Activated CD8-positive, alpha-beta T cell treated with anti-CD3 and anti-CD28 coated beads for 36 hours (primary cell): ENCODE measurements around the gene APOH. TPM values are rescaled to one million over a fixed set of nuclear protein-coding genes. Genes with fewer than 3 reads are reported as not detected.

ENCODE experiments used
- ATAC-seq: fragments of 200-7000 bp; cut with Tn5 transposase; one replicate; pipeline ENCODE4 v1.10.0; 2021; ENCODE audit warnings: mild to moderate bottlenecking, moderate library complexity
- CTCF ChIA-PET: fragments of 350-600 bp; sonication (Branson Sonifier 250); formaldehyde crosslinking; loops from one replicate; lab custom pipeline; 2021; ENCODE audit warnings: antibody characterized with exemption; lab: Charles Lee
- POLR2A ChIA-PET: fragments of 350-600 bp; sonication (Branson Sonifier 250); formaldehyde crosslinking; loops from one replicate; lab custom pipeline; 2021; ENCODE audit warnings: antibody characterized with exemption; lab: Charles Lee
- DNase-seq: peaks from one replicate; pipeline ENCODE4 v3.0.0-alpha.2; 2020
- H3K27ac Mint-ChIP-seq: one replicate; pipeline ENCODE4 v1.8.0; 2021; ENCODE audit warnings: mild to moderate bottlenecking, mixed read lengths
- H3K27me3 Mint-ChIP-seq: one replicate; pipeline ENCODE4 v1.8.0; 2021; ENCODE audit warnings: mixed read lengths
- H3K36me3 Mint-ChIP-seq: one replicate; pipeline ENCODE4 v1.8.0; 2021; ENCODE audit warnings: low read depth, mixed read lengths
- H3K4me1 Mint-ChIP-seq: one replicate; pipeline ENCODE4 v1.8.0; 2021; ENCODE audit warnings: low read depth, mixed read lengths
- H3K4me3 Mint-ChIP-seq: one replicate; pipeline ENCODE4 v1.8.0; 2021; ENCODE audit warnings: mild to moderate bottlenecking, moderate library complexity, mixed read lengths
- H3K9me3 Mint-ChIP-seq: one replicate; pipeline ENCODE4 v1.8.0; 2021; ENCODE audit warnings: mixed read lengths
- intact Hi-C: fragments of 100-400 bp; cut with micrococcal nuclease; formaldehyde crosslinking; loops from one replicate; pipeline ENCODE4 v1.10.0; 2022
- total RNA-seq, 2 experiments: library from RNA; stranded (reverse); gene quantifications; one replicate each; pipeline ENCODE4 v1.2.3, GENCODE V29; 2021
- TF ChIP-seq, protein P1 (sequence below): fragments of 200-600 bp; IDR thresholded peaks from one replicate; pipeline ENCODE4 v1.8.0; 2022; ENCODE audit warnings: antibody characterized with exemption, mild to moderate bottlenecking

APOH gene
- total RNA-seq, 2 experiments from 2014 or later: not detected

DNA sequence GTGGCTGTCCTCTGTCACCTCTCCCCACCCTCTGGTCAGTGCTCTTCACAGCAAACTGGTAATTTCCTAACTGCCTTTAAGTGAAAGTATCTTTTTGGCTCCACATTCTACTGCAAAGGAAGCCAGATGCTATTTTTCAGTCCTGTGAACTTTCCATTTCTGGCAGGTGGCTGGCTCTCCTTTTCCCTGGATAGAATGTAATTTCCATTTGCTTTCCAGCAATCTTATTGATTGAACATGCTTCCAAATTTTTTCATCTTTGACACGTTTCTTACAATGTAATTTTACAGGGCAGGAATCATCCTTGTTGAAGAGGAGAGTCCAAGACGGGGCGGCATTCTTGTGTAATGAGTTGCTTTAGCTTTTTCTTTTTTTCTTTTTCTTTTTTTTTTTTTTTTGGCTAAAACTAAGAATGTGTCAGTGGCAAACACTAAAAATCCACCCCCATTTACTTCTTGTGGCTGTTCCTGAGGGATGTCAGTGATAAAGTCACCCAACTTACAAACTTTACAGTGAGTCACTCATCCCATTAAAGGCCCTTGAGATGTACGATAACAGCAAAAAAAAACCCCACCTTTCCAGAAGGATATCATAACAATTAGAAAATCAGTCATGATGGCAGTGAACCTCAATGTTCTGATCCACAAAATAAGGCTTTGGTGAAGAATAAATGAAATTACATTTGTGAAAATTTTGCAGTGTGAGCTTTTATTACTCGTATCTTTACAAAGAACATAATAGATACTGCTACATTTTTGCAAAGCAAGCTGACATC is 43.8 kb upstream of the APOH start:
- Mint-ChIP-seq H3K36me3 (no peaks in the 10 kb centered on the region), H3K4me3 (no peak overlapping the region), H3K4me1 (peaks cover 4% of the 10 kb centered on the region), H3K27me3 (no peaks in the 10 kb centered on the region), H3K27ac (no peak overlapping the region), H3K9me3 (no peaks in the 10 kb centered on the region)
- ChIA-PET CTCF (interaction anchor here (0.7 kb wide), 1 partner anchor 15 kb away, joined by 3 read pairs; no protein-coding TSS in a partner anchor), POLR2A (no interaction called here)
- DNase-seq: no peak
- intact Hi-C loops: no loop called here
- ATAC-seq: no peak
- TF ChIP-seq, protein P1, sequence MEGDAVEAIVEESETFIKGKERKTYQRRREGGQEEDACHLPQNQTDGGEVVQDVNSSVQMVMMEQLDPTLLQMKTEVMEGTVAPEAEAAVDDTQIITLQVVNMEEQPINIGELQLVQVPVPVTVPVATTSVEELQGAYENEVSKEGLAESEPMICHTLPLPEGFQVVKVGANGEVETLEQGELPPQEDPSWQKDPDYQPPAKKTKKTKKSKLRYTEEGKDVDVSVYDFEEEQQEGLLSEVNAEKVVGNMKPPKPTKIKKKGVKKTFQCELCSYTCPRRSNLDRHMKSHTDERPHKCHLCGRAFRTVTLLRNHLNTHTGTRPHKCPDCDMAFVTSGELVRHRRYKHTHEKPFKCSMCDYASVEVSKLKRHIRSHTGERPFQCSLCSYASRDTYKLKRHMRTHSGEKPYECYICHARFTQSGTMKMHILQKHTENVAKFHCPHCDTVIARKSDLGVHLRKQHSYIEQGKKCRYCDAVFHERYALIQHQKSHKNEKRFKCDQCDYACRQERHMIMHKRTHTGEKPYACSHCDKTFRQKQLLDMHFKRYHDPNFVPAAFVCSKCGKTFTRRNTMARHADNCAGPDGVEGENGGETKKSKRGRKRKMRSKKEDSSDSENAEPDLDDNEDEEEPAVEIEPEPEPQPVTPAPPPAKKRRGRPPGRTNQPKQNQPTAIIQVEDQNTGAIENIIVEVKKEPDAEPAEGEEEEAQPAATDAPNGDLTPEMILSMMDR: no peak

- ATAC-seq: no peak
- CTCF ChIA-PET: no interaction called here
These were observed 42.3 kb upstream of the APOH start for GRCh38 chr17:66271512-66271911.

GRCh38 chr17:66270106-66270505 is 40.9 kb upstream of the APOH start:
- no peak for DNase-seq
- TF ChIP-seq, protein P1: no peak
- Mint-ChIP-seq H3K4me1 (no peaks in the 10 kb centered on the region), H3K4me3 (no peak overlapping the region), H3K9me3 (no peaks in the 10 kb centered on the region), H3K27ac (no peak overlapping the region), H3K27me3 (no peaks in the 10 kb centered on the region), H3K36me3 (no peaks in the 10 kb centered on the region)
- ATAC-seq: no peak
- POLR2A ChIA-PET: no interaction called here
- CTCF ChIA-PET: no interaction called here
- intact Hi-C loops: no loop called here

More at GRCh38 chr17:66271512-66271911, 42.3 kb upstream of the APOH start:
- intact Hi-C loops: no loop called here
- H3K4me1 Mint-ChIP-seq: peaks cover 4% of the 10 kb centered on the region
- no peak overlapping the region for H3K27ac Mint-ChIP-seq
- POLR2A ChIA-PET: interaction anchor here (1.0 kb wide), 1 partner anchor 11 kb away, joined by 3 read pairs; no protein-coding TSS in a partner anchor
- no peak for DNase-seq
- H3K36me3 Mint-ChIP-seq: no peaks in the 10 kb centered on the region
- no peaks in the 10 kb centered on the region for H3K27me3 Mint-ChIP-seq
- TF ChIP-seq, protein P1: no peak
- no peak overlapping the region for H3K4me3 Mint-ChIP-seq
- no peaks in the 10 kb centered on the region for H3K9me3 Mint-ChIP-seq

GRCh38 chr17:66268247-66268927 is 39.2 kb upstream of the APOH start:
- Mint-ChIP-seq H3K27ac (no peak overlapping the region), H3K4me1 (peaks cover 8% of the 10 kb centered on the region), H3K9me3 (no peaks in the 10 kb centered on the region), H3K36me3 (no peaks in the 10 kb centered on the region), H3K4me3 (no peak overlapping the region), H3K27me3 (no peaks in the 10 kb centered on the region)
- CTCF ChIA-PET: no interaction called here
- DNase-seq (no peak), ATAC-seq (no peak)
- POLR2A ChIA-PET: interaction anchor here (0.9 kb wide), 1 partner anchor 156 kb away, joined by 3 read pairs; no protein-coding TSS in a partner anchor
- intact Hi-C loops: no loop called here
- TF ChIP-seq, protein P1: no peak

DNA sequence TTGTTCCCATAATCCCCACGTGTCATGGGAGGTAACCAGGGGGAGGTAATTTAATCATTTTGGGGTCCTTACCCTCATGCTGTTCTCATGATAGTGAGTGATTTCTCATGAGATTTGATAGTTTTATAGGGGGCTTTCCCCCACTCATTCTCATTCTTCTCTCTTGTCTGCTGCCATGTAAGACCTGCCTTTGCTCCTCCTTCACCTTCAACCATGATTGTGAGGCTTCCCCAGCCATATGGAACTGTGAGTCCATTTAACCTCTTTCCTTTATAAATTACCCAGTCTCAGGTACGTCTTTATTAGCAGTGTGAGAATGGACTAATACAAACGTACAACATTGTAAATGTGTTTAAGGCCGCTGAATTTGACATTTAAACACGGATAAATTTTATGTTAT is 35.5 kb upstream of the APOH start:
- Mint-ChIP-seq H3K27ac (no peak overlapping the region), H3K36me3 (no peaks in the 10 kb centered on the region), H3K4me3 (no peak overlapping the region), H3K9me3 (no peaks in the 10 kb centered on the region), H3K4me1 (peaks cover 8% of the 10 kb centered on the region), H3K27me3 (no peaks in the 10 kb centered on the region)
- POLR2A ChIA-PET: no interaction called here
- intact Hi-C loops: no loop called here
- DNase-seq: no peak
- ATAC-seq: no peak
- TF ChIP-seq, protein P1: no peak
- CTCF ChIA-PET: interaction anchor here (2.2 kb wide), 1 partner anchor 9 kb away, joined by 5 read pairs; no protein-coding TSS in a partner anchor
